Testis (tissue), 3 donors: ENCODE measurements around the gene SGPL1. TPM values are rescaled to one million over a fixed set of nuclear protein-coding genes. Genes with fewer than 3 reads are reported as not detected.

Experiments used
- DNase-seq: peaks from one replicate; pipeline ENCODE4 v3.0.0-alpha.2; 2019
- H3K27ac ChIP-seq, 2 donors: fragments of 200-600 bp; sonication (generic); one replicate each; pipeline ENCODE4 v1.5.1; 2019
- H3K27me3 ChIP-seq: fragments of 200-600 bp; sonication (generic); one replicate; pipeline ENCODE4 v1.5.1; 2019
- H3K36me3 ChIP-seq: fragments of 200-600 bp; sonication (generic); one replicate; pipeline ENCODE4 v1.5.1; 2017; ENCODE audit warnings: low read depth; ENCODE audit errors: missing control alignments
- H3K4me1 ChIP-seq: fragments of 200-600 bp; sonication (generic); one replicate; pipeline ENCODE4 v1.5.1; 2019
- H3K4me3 ChIP-seq, 2 donors: fragments of 200-600 bp; sonication (generic); one replicate each; pipeline ENCODE4 v1.5.1; 2017 to 2019
- H3K9me3 ChIP-seq: fragments of 200-600 bp; sonication (generic); one replicate; pipeline ENCODE4 v1.5.1; 2017
- CTCF ChIP-seq, 3 experiments: fragments of 450-650 bp in 2 of 3; fragments of 200-600 bp in 1 of 3; sonication (generic) in 1 of 3; IDR thresholded peaks; one replicate each; pipeline ENCODE4 v1.5.1; 2016 to 2019; ENCODE audit warnings: antibody characterized with exemption in 3 of 3, mild to moderate bottlenecking in 2 of 3, moderate library complexity in 1 of 3
- POLR2A ChIP-seq: fragments of 450-650 bp; IDR thresholded peaks from one replicate; pipeline ENCODE4 v1.6.1; 2017; ENCODE audit warnings: antibody characterized with exemption, mild to moderate bottlenecking, moderate library complexity
- WGBS, 2 donors: methylation state at CpG; one replicate each; pipeline ENCODE4 v1.1.5; 2018; 5-methylcytosine and 5-hydroxymethylcytosine counted together
- intact Hi-C: fragments of 100-400 bp; cut with DNase I; formaldehyde crosslinking; loops from one replicate; pipeline ENCODE4 v1.15.1; 2023; ENCODE audit warnings: low total_unique reads
- polyA plus RNA-seq: library from polyadenylated mRNA; stranded (reverse); fragments of 350-450 nt; fragmentation: Illumina TruSeq; extraction: RNeasy Lipid Tissue Mini Kit (QIAGEN cat#74804); gene quantifications from one replicate; pipeline ENCODE4 v1.2.3, GENCODE V29; 2014; ENCODE audit warnings: low read depth, low replicate concordance; ENCODE audit not compliant: insufficient read depth
- total RNA-seq, 2 donors: library from RNA; depleted of rRNA; stranded (reverse); fragments of >200 nt; gene quantifications; one replicate each; pipeline ENCODE4 v1.2.3, GENCODE V29; 2016

The SGPL1 gene
- total and polyA plus RNA-seq, 3 donors from 2014 or later: 38.5 to 70.1 (median 64.2) TPM

GRCh38 chr10:70780772-70781171 lies 35.0 kb upstream of the SGPL1 start:
- Histone ChIP-seq H3K36me3 (no peaks in the 10 kb centered on the region), H3K4me3 (no peak overlapping the region), H3K9me3 (no peaks in the 10 kb centered on the region), H3K27me3 (no peaks in the 10 kb centered on the region), H3K27ac (no peak overlapping the region), H3K4me1 (peaks cover 18% of the 10 kb centered on the region)
- TF ChIP-seq POLR2A (no peak), CTCF (IDR thresholded peaks at IDR 0.05) (no peak)
- no peak for DNase-seq
- 91 to 95% methylated on average over 4 of the region's 4 CpGs for WGBS, 2 donors
- intact Hi-C loops: no loop called here

- intact Hi-C loops: no loop called here
- Histone ChIP-seq H3K27ac (no peak overlapping the region), H3K4me3 (no peak overlapping the region), H3K36me3 (no peaks in the 10 kb centered on the region), H3K27me3 (no peaks in the 10 kb centered on the region), H3K4me1 (peaks cover 18% of the 10 kb centered on the region), H3K9me3 (no peaks in the 10 kb centered on the region)
- TF ChIP-seq POLR2A (no peak), CTCF (IDR thresholded peaks at IDR 0.05) (no peak)
- WGBS, 2 donors: 95 to 96% methylated on average over 4 to 8 of the region's 8 CpGs
- DNase-seq: no peak
Observed at GRCh38 chr10:70781461-70782051, 34.2 kb upstream of the SGPL1 start.

DNA sequence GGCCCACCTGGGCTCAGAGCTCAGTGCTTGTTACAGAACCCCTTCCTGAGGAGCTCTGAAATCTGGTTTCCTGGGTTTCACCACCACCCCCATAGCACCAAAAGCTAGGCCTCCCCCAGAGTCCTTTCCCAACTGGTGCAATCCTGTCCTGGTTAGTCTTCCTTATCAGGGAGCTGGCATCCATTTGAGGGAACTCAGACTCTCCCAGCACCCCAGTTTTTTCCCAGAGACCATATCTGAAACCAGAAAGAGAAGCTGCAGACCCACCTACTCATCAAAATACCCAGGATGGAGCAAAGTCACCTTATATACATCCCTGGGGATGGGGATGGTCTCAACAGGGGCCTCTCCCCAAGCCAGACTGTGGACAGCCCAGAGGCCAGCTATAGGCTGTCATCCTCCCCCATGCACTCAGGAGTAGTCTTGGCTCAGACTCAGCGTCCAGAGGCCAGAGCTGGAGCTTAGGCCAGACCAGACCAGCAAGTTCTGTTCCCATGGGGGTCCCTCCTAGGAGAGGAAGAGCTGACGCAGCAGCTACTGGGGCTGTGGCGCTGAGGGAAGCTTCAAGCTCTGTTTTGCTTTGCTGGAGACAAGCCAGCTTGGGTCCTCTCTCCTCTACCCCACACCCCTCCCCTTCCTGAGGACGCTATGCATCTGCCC lies 33.5 kb upstream of the SGPL1 start:
- peaks cover 18% of the 10 kb centered on the region for H3K4me1 ChIP-seq
- DNase-seq: no peak
- no peak overlapping the region for H3K27ac ChIP-seq
- no peaks in the 10 kb centered on the region for H3K36me3 ChIP-seq
- no peak overlapping the region for H3K4me3 ChIP-seq
- H3K9me3 ChIP-seq: no peaks in the 10 kb centered on the region
- intact Hi-C loops: no loop called here
- TF ChIP-seq POLR2A (no peak), CTCF (IDR thresholded peaks at IDR 0.05) (no peak)
- WGBS, 2 donors: 55 to 58% methylated on average over 2 to 4 of the region's 4 CpGs
- no peaks in the 10 kb centered on the region for H3K27me3 ChIP-seq

- TF ChIP-seq CTCF (IDR thresholded peaks at IDR 0.05): no peak
- TF ChIP-seq POLR2A: no peak
- Histone ChIP-seq H3K4me3 (no peak overlapping the region), H3K27ac (no peak overlapping the region), H3K27me3 (no peaks in the 10 kb centered on the region), H3K9me3 (no peaks in the 10 kb centered on the region), H3K36me3 (no peaks in the 10 kb centered on the region), H3K4me1 (peaks cover 18% of the 10 kb centered on the region)
- intact Hi-C loops: no loop called here
- WGBS, 2 donors: 68 to 73% methylated on average over 11 of the region's 11 CpGs
- DNase-seq: no peak
Observed at GRCh38 chr10:70782746-70783680, 32.7 kb upstream of the SGPL1 start.
